ENCODE results near the gene CXADR. TPM values are rescaled to one million over a fixed set of nuclear protein-coding genes. Genes with fewer than 3 reads are reported as not detected.
"Not testable (repeated sequence)": the region's sequence is repeated elsewhere in the genome, so short reads cannot be mapped to it uniquely, and the experiment has no call there.

The CXADR gene
- total and polyA plus RNA-seq, 3 experiments from 2014 or later = 0.42 to 1.1 (median 0.81) TPM

DNA sequence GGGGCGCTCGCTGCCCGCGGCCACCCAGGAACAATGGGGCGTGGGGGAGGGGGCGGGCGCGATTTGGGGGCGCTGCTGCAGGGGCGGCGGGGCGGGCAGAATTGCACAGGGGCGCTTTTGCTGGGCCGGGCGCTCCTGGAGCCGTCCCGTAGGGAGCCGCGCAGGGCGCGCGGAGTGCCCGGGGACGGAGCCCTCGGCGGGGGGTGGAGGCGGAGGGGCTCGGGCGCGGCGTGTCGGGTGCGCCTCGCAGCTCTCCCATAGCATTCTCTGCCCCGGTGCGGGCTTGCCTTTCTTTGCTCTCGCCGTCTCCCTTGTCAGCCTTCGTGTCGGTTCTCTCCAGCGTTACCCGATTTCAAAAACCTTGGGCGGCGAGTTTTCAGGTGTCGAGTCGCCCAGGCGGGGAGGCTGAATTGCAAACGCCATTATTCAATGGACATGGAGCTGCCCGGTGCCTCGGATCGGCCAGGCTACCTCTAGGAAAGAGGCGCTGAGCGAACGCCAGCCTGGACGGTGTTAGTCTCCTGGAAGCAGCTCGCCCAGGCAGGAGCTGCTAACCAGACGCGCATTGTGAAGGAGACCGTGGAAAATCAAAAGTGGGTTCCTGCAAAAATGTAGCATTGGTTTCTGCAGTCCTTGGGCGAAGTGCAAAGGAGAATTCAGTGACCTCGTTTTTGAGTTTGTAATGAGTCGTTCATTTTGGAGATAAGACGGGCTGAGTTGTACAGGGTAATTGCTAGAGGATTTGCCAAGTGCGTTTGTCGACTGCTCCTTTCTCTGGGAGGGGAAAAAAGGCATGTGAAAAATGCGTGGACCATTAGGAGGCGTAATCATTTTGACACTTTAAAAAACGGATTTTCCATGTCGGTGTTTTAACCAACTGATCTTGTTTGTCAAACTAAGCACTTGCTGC lies 626 bp downstream of the CXADR start:
- H3K27me3 ChIP-seq (ENCODE audit: insufficient read depth, low read length, poor library complexity, severe bottlenecking) = no peaks in the 10 kb centered on the region
- Mint-ChIP-seq H3K4me1 (peaks cover 16 to 20% (median 19%) of the 10 kb centered on the region in 3 donors), H3K27me3 (peaks cover 28 to 31% of the 10 kb centered on the region in 2 donors), H3K36me3 (peaks cover 0 to 2% (median 0%) of the 10 kb centered on the region in 3 donors), H3K27ac (peak overlapping the region in 6 of 8 donors; percentile 20 to 89 (median 59)), H3K4me3 (peak overlapping the region; percentile 87 to 93 (median 89)), H3K9me3 (no peaks in the 10 kb centered on the region)
- peak in 2 of 5 donors; percentile 1 to 27 for DNase-seq
- peaks cover 14% of the 10 kb centered on the region for H3K4me1 ChIP-seq (ENCODE audit: insufficient read depth, low read length)
- H3K36me3 ChIP-seq (ENCODE audit: insufficient read depth, low read length) = no peaks in the 10 kb centered on the region
- ChIA-PET POLR2A (interaction anchor here (0.6 to 1.0 kb wide), 3 partner anchors 17 to 1826 kb away, joined by 3 read pairs; no protein-coding TSS in a partner anchor), CTCF (interaction anchor here (1.5 to 1.8 kb wide), 2 partner anchors 9 to 98 kb away, joined by 3 to 4 read pairs; no protein-coding TSS in a partner anchor)
- peak overlapping the region; percentile 70 for H3K4me3 ChIP-seq (ENCODE audit: low read length)
- no peak overlapping the region for H3K27ac ChIP-seq (ENCODE audit: low read depth, low read length)
- H3K9me3 ChIP-seq (ENCODE audit: low read length) = no peaks in the 10 kb centered on the region

DNA sequence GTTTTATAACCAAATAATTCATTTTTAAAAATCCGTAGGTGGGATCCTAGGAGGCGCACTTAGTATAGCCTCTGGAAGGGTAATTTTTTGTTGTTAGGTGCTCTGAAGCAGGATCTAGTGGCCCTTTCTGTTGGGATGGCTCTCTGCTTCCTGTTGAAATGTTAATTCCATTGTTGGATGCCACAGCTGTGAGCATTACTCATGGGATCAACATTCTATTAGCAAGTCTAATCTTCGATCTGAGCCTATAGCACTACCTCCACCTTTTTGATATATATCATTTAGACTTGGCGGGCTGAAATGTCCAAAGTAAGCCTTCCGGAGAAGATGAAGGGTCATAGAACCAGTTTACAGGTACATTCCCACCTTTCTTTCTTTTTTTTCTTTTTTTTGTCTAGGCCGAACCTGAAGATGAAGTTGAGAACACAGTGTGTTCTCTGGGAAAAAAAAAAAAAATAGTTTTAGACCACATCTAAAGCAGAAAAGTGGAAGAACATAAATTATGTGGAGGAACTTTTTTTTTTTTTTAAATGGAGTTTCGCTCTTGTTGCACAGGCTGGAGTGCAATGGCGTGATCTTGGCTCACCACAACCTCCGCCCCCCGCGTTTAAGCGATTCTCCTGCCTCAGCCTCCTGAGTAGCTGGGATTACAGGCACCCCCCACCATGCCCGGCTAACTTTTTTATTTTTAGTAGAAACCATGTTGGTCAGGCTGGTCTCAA lies 1.4 kb downstream of the CXADR start:
- peaks cover 14% of the 10 kb centered on the region for H3K4me1 ChIP-seq (ENCODE audit: insufficient read depth, low read length)
- peak overlapping the region in 2 of 8 donors; percentile 18 to 89 for H3K27ac Mint-ChIP-seq
- no peak overlapping the region for H3K27ac ChIP-seq (ENCODE audit: low read depth, low read length)
- POLR2A ChIA-PET = interaction anchor here (0.9 to 1.0 kb wide), 2 partner anchors 17 to 98 kb away, joined by 3 read pairs; no protein-coding TSS in a partner anchor
- H3K4me3 Mint-ChIP-seq = peak overlapping the region; percentile 86 to 93 (median 89)
- H3K4me1 Mint-ChIP-seq = peaks cover 16 to 20% (median 19%) of the 10 kb centered on the region in 3 donors
- H3K4me3 ChIP-seq (ENCODE audit: low read length) = peak overlapping the region; percentile 70
- H3K27me3 ChIP-seq (ENCODE audit: insufficient read depth, low read length, poor library complexity, severe bottlenecking) = no peaks in the 10 kb centered on the region
- peaks cover 30 to 40% of the 10 kb centered on the region in 2 donors for H3K27me3 Mint-ChIP-seq
- H3K9me3 ChIP-seq (ENCODE audit: low read length) = no peaks in the 10 kb centered on the region
- CTCF ChIA-PET = interaction anchor here (1.5 kb wide), 1 partner anchor 8 kb away, joined by 3 read pairs; no protein-coding TSS in a partner anchor
- no peak for DNase-seq
- peaks cover 0 to 2% (median 0%) of the 10 kb centered on the region in 3 donors for H3K36me3 Mint-ChIP-seq
- H3K36me3 ChIP-seq (ENCODE audit: insufficient read depth, low read length) = no peaks in the 10 kb centered on the region
- no peaks in the 10 kb centered on the region for H3K9me3 Mint-ChIP-seq

- H3K36me3 Mint-ChIP-seq; H3K9me3 ChIP-seq (ENCODE audit: low read length); DNase-seq; H3K27me3 ChIP-seq (ENCODE audit: insufficient read depth, low read length, poor library complexity, severe bottlenecking); H3K27ac ChIP-seq (ENCODE audit: low read depth, low read length); CTCF ChIA-PET; H3K27ac Mint-ChIP-seq; H3K9me3 Mint-ChIP-seq; H3K4me3 Mint-ChIP-seq; H3K36me3 ChIP-seq (ENCODE audit: insufficient read depth, low read length); POLR2A ChIA-PET; H3K4me3 ChIP-seq (ENCODE audit: low read length): not testable (repeated sequence)
- Mint-ChIP-seq H3K4me1 (peaks cover 14 to 16% (median 15%) of the 10 kb centered on the region in 3 donors), H3K27me3 (peaks cover 29 to 56% of the 10 kb centered on the region in 2 donors)
- H3K4me1 ChIP-seq (ENCODE audit: insufficient read depth, low read length) = peaks cover 14% of the 10 kb centered on the region
These were observed 4.2 kb downstream of the CXADR start for GRCh38 chr21:17517008-17517407.

DNA sequence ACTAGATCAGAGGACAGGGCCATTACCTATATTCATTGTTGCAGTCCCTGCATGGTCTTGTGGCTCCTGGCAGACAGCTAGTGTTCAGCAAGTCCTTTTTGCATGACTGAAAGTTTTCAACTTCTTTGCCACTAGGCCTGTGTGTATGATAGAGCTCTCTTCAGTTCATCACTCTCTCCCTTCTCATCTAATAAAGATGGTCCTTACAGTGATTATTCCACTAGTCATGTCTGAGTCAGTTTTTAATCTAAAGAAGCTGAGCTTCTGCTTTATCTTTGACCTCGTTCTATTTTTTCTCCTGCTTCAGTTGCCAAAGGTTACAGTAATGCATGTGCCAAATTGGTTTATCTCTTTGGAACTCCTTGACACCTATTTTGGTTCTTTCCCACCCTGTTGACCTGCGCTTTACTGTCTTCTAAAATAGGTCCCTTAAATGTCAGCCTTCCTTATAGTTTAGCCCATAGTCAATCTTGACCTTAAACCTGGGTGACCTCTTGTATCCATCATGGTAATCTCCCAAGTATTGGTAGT lies 6.4 kb downstream of the CXADR start:
- ChIA-PET CTCF (no interaction called here), POLR2A (no interaction called here)
- Mint-ChIP-seq H3K4me1 (peaks cover 2% of the 10 kb centered on the region in 3 donors), H3K27me3 (peaks cover 25 to 59% of the 10 kb centered on the region in 2 donors), H3K4me3 (peak overlapping the region in 1 of 7 donors; percentile 2), H3K9me3 (no peaks in the 10 kb centered on the region), H3K27ac (no peak overlapping the region), H3K36me3 (no peaks in the 10 kb centered on the region)
- Histone ChIP-seq H3K9me3 (ENCODE audit: low read length) (no peaks in the 10 kb centered on the region), H3K4me3 (ENCODE audit: low read length) (no peak overlapping the region), H3K27ac (ENCODE audit: low read depth, low read length) (no peak overlapping the region), H3K27me3 (ENCODE audit: insufficient read depth, low read length, poor library complexity, severe bottlenecking) (no peaks in the 10 kb centered on the region), H3K36me3 (ENCODE audit: insufficient read depth, low read length) (no peaks in the 10 kb centered on the region), H3K4me1 (ENCODE audit: insufficient read depth, low read length) (peaks cover 5% of the 10 kb centered on the region)
- no peak for DNase-seq

DNA sequence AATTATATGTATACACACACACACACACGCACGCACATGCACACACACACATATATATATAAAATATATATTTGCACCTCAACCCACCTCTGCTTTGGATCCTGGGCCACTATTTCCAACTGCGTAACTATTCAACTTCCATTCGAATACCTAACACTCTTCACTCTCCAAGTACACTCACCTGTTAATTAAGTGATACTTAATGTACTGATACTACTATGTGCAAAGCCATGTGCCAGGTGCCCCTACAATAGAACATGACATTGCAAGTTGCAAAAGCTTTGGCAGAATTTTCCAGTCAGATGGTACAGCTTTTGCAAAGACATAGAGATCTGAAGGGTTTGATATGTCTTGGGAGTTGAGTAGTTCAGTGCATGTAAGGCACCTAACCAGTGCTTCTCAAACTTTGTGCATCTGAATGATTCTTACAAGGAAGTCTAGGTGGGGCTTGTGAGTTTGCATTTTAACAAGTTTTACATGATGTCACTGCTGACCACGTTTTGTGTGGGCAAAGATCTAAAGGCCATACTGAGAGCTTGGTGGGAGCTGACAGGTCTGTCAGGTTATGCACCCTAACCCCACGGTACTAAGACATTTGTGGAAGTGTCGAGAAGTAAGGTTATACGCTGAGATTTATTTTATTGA lies 7.2 kb downstream of the CXADR start:
- no peak overlapping the region for H3K4me3 ChIP-seq (ENCODE audit: low read length)
- no peaks in the 10 kb centered on the region for H3K27me3 ChIP-seq (ENCODE audit: insufficient read depth, low read length, poor library complexity, severe bottlenecking)
- ChIA-PET POLR2A (no interaction called here), CTCF (no interaction called here)
- no peak overlapping the region for H3K27ac ChIP-seq (ENCODE audit: low read depth, low read length)
- Mint-ChIP-seq H3K4me1 (no peaks in the 10 kb centered on the region), H3K36me3 (no peaks in the 10 kb centered on the region), H3K4me3 (no peak overlapping the region), H3K27me3 (peaks cover 21 to 55% of the 10 kb centered on the region in 2 donors), H3K9me3 (no peaks in the 10 kb centered on the region), H3K27ac (no peak overlapping the region)
- no peaks in the 10 kb centered on the region for H3K4me1 ChIP-seq (ENCODE audit: insufficient read depth, low read length)
- no peak for DNase-seq
- H3K36me3 ChIP-seq (ENCODE audit: insufficient read depth, low read length) = no peaks in the 10 kb centered on the region
- no peaks in the 10 kb centered on the region for H3K9me3 ChIP-seq (ENCODE audit: low read length)

GRCh38 chr21:17523007-17523451 lies 10.2 kb downstream of the CXADR start:
- Mint-ChIP-seq H3K27me3 (peaks cover 11 to 37% of the 10 kb centered on the region in 2 donors), H3K9me3 (no peaks in the 10 kb centered on the region), H3K36me3 (no peaks in the 10 kb centered on the region), H3K4me3 (no peak overlapping the region), H3K4me1 (no peaks in the 10 kb centered on the region), H3K27ac (no peak overlapping the region)
- ChIA-PET POLR2A (no interaction called here), CTCF (no interaction called here)
- Histone ChIP-seq H3K27me3 (ENCODE audit: insufficient read depth, low read length, poor library complexity, severe bottlenecking) (no peaks in the 10 kb centered on the region), H3K27ac (ENCODE audit: low read depth, low read length) (no peak overlapping the region), H3K36me3 (ENCODE audit: insufficient read depth, low read length) (no peaks in the 10 kb centered on the region), H3K9me3 (ENCODE audit: low read length) (no peaks in the 10 kb centered on the region), H3K4me1 (ENCODE audit: insufficient read depth, low read length) (no peaks in the 10 kb centered on the region), H3K4me3 (ENCODE audit: low read length) (no peak overlapping the region)
- no peak for DNase-seq

DNA sequence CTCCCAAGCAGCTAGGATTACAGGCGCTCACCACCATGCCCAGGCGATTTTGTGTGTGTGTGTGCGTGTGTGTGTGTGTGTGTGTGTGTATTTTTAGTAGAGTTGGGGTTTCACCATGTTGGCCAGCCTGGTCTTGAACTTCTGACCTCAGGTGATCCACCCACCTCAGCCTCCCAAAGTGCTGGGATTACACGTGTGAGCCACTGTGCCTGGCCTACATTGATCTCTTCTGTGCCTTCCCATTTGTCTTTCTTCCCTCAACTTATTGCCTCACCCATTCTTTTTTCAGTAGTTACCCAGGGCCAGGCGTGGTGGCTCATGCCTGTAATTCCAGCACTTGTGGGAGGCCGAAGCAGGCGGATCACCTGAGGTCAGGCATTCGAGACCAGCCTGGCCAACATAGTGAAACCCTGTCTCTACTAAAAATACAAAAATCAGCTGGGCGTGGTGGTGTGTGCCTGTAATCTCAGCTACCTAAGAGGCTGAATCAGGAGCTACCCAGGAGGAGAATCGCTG lies 11.2 kb downstream of the CXADR start:
- POLR2A ChIA-PET; H3K4me3 ChIP-seq (ENCODE audit: low read length); H3K36me3 Mint-ChIP-seq; CTCF ChIA-PET; H3K4me3 Mint-ChIP-seq; H3K9me3 ChIP-seq (ENCODE audit: low read length); H3K27me3 ChIP-seq (ENCODE audit: insufficient read depth, low read length, poor library complexity, severe bottlenecking); H3K4me1 Mint-ChIP-seq; H3K27ac Mint-ChIP-seq; H3K9me3 Mint-ChIP-seq; H3K36me3 ChIP-seq (ENCODE audit: insufficient read depth, low read length); DNase-seq; H3K27ac ChIP-seq (ENCODE audit: low read depth, low read length); H3K4me1 ChIP-seq (ENCODE audit: insufficient read depth, low read length): not testable (repeated sequence)
- H3K27me3 Mint-ChIP-seq = peaks cover 7 to 27% of the 10 kb centered on the region in 2 donors

Data from CD8-positive, alpha-beta memory T cell (primary cell).